Hematopoietic multipotent progenitor cell treated with erythropoietin and hydrocortisone succinate and interleukin-3 and kit ligand, for 4 days (in vitro differentiated cells): ENCODE measurements around the gene TMEM109.

Source experiments
- DNase-seq: peaks from one replicate; pipeline ENCODE4 v3.0.0-alpha.2; 2015

The TMEM109 gene, protein sequence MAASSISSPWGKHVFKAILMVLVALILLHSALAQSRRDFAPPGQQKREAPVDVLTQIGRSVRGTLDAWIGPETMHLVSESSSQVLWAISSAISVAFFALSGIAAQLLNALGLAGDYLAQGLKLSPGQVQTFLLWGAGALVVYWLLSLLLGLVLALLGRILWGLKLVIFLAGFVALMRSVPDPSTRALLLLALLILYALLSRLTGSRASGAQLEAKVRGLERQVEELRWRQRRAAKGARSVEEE

DNA sequence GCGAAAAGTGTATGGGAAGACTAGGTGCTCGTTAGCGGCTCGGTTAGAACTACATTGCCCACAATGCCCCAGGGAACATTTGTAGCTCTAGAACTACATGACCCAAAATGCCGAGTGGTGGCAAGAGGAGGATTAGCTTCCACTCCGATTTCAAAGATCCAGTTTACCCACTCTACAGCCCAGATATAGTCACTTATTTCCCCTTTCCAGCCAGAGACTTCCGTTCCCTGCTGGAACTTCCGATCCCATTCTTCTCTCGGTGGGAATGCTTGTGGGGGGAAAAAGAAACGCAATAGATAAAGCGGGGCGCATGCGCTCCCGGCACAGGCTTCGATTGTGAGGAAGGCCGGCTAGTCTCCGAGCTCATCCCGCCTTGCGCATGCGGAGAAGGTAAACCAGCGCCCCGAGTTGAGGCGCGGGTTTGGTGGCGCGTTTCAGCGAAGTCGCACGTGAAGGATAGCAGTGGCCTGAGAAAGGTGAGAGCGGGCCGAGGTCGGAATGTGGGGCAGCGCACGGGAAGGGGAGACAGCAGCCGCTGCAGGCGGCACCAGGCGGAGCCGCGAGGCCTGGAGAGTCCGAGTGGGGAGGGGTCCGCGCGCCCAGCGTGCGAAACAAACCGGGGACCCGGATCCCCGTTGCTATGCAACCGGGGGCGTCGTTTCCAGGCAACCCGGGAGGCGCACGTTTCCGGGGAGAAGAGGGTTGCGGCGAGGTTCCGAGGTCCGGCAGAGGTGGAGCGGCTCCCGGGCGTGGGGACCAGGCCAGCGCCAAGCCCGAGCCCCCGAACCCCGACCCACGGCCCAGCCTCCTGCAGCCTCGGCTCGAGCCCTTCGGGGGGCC, at the start of gene TMEM109:
TSS of gene TMEM109 (plus strand) at position 366 of the 840 bp plus-strand sequence. CDS start 5,536 bp downstream, outside the sequence.
- peak; percentile 96 for DNase-seq

DNA sequence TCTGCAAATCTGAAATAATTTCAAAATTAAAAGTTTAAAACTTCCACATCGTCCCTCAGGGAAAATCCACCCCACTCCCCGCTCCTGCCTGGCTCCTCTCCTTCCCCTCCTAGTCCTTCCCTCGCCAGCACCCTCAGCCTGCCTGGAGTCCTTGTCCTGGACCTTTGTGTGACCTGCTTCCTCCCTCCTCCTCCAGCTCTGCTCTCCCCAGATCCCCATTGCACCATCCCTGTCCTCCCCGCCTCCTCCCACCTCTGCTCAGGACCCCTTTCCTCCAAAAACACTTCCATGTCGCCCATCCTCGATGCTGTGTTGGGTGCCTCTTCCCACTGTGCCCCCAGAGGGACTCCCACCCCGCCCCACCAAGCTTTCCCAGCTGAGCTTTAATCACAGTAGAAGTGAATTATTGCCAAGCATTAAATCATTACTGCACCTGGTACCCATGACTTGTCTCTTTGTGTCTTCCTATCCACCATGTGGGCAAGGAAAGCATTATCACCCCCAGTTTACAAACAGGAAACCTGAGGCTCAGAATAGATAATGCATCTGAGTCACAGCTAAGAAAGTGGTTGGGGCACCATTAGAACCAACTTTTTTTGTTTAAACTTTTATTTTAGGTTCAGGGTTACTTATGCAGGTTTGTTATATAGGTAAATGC, 49.0 kb upstream of the TMEM109 start:
- peak; percentile 79 for DNase-seq

DNA sequence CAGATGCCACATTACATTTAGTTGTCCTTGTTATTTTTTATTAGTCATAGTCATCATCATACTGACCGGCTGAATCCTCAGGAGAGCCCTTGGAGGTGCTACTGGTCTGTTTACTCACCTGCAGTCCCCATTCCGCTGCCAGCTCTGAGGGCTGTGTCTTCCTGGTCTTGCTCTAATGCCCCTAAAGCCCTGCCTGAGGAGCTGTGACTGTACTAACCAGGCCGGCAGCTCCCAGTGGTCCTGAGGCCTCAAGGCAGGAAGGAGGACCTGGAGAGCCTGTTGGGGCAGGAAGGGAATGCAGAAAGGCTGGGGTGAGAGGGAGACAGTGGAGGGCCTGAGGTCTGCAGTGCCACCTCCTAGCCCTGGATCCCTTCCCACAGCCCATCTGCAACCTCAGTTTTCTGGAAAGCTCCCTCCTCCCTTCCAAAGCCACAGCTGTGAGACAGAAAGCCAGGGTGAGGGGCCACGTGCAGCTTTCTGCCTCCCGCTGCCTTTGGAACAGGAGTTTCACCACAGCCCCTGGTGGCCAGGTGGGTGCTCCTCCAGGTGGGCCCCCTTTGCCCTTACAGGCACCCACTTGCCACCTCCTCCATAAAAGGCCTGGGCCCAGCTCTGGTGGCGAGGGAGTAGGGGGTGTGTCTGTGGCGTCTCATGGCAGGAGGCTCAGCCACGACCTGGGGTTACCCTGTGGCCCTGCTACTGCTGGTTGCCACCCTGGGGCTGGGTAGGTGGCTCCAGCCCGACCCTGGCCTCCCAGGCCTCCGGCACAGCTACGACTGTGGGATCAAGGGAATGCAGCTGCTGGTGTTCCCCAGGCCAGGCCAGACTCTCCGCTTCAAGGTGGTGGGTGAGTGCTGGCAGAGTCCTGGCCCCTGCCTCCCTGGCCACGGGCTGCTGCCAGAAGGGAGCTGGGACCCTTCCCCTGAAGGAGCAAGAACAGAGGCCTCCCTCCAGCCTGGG, 46.8 kb upstream of the TMEM109 start, which contains the start of gene ZP1:
TSS of gene ZP1 (plus strand) at position 632 of the 960 bp plus-strand sequence. CDS start at position 652, 20 bp downstream.
- no peak for DNase-seq

DNA sequence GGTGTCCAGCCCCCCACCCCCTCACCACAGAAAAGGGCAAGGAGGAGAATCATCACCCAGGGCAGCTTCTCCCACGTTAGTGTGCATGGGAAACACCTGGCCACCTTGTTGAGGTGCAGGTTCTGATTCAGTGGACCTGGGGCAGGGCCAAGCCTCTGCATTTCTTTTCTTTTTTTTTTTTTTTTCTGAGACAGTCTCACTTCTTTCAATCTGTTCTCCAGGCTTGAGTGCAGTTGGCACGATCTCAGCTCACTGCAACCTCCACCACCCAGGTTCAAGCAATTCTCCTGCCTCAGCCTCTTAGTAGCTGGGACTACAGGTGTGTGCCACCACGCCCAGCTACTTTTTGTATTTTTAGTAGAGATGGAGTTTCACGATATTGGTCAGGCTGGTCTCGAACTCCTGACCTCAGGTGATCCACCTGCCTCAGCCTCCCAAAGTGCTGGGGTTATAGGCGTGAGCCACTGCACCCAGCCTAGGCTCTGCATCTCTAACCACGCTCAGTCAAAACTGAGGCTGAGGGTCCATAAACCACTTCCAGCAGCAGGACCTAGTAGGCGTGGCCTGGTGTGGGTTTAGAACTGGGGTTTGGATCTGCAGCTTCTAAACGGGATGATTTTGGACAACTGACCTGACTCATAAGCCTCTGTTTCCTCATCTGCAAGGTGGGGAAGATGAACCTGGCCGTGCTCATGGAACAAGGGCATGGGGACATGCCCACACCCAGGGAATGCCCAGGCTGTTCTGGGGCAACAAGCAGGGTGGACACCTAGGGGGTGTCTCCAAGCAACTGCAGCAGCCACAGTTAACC, 45.9 kb upstream of the TMEM109 start:
- DNase-seq: no peak

DNA sequence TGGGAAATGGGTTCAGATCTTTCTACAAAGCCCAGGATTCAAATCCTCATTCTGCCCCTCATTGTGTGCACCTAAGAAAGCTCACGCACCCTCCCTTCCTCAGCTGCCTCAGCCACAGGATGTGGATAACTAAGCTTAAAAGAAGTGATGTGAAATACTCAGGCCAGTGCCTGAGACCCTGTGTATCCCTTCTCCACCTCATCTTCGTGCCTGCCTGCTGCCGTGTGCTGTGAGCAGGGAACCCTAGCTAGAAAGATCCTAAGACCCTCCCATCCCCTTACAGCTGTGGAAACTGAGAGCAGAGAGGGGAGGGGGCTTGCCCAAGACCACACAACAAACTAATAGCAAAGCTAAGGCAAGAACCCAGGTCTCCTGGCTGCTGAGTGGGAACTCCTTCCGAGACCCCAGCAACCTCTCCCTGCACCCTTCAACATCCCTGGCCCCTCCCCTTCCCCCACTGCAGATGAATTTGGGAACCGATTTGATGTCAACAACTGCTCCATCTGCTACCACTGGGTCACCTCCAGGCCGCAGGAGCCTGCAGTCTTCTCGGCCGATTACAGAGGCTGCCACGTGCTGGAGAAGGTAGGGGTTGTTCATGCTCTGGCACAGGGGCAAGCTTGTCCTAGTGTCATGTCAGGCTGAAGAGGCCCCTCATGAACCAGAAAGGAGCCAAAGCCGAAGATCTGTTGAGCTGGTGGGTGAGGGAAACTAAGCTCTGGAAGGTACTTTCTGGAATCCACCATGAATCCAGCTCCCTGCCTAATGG, 45.1 kb upstream of the TMEM109 start:
- no peak for DNase-seq

DNA sequence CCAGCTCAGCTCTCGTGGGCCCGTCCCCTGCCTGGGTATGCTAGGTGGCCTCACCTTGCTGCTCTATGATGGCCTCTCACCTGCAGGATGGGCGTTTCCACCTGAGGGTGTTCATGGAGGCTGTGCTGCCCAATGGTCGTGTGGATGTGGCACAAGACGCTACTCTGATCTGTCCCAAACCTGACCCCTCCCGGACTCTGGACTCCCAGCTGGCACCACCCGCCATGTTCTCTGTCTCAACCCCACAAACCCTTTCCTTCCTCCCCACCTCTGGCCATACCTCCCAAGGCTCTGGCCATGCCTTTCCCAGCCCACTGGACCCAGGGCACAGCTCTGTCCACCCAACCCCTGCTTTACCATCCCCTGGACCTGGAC, 44.5 kb upstream of the TMEM109 start:
- no peak for DNase-seq

GRCh38 chr11:60870276-60870675, 43.7 kb upstream of the TMEM109 start:
- DNase-seq: no peak

- no peak for DNase-seq
Measured at GRCh38 chr11:60870733-60871377, 43.1 kb upstream of the TMEM109 start.

DNA sequence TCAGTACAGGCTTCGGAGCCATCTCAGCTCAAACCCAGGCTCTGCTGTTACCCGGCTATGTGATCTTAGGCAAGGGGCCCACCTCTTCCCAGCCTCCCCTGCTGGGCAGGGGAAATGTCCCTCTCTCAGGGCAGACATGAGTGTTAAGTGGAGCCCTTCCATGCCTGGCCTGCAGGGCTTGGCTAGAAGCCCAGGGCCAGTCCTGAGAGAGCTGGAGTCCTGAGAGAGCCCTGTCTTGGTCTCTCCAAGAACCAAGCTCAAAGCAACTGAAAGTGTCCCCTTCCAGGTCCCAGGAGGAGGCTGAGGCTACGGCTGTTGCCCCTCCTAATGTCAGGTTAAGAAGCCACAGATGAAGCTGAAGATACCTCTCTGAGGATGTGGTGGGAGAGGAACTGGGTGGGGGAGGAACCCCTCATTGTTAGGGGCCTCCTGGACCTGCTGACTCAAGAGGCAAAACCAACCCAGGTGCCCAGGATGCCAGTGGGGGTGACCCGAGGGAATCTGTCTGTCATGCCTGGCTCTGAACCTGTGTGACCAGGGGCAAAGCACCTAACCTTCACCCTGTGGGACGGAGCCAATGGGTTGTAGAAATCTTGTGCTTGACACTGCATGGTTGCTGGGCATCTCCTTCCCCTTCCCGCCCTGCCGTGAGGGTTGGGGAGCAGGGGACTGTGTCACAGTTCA, 42.4 kb upstream of the TMEM109 start:
- DNase-seq: no peak

- no peak for DNase-seq
Measured at GRCh38 chr11:60872124-60872960, 41.6 kb upstream of the TMEM109 start.

- DNase-seq: no peak
Measured at GRCh38 chr11:60872961-60873524, 40.9 kb upstream of the TMEM109 start.

- no peak for DNase-seq
Measured at GRCh38 chr11:60873533-60873932, 40.4 kb upstream of the TMEM109 start.

DNA sequence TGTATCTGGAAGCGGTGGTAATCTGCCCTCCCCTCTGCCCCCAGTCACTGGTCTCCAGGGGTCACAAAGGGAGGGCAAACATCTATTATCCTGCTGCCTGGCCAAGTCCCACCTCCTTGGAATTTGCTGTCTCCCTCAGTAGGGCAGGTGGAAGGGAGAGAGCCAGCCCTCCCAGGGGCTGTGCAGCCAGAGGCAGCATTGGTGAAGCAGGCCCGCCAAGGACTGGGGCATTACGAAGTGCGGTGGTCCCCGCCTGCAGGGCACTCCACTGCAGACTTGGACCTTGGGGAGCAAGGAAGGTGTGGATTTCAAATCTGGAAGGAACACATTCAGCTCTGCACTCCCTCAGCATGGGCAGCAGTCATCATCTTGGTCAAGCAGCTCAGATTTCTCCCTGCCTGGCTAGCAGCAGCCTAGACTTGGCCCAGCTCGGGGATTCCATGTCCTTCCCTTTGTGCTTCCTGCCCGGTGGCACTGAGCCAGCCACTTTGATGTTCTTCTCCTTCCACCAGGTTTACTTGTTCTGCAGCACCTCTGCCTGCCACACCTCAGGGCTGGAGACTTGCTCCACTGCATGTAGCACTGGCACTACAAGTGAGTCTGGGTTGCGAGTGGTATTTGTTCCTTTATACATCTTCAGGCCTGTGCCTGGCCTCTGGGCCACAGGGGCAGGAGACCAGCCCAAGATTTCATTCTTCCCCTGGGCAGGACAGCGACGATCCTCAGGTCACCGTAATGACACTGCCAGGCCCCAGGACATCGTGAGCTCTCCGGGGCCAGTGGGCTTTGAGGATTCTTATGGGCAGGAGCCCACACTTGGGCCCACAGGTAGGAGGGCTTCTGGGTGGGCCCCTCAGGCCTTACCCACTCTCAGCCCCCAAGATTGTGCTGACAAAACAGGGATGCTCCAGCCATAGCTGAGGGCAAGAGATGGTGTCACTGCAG, 39.3 kb upstream of the TMEM109 start:
- DNase-seq: no peak

DNA sequence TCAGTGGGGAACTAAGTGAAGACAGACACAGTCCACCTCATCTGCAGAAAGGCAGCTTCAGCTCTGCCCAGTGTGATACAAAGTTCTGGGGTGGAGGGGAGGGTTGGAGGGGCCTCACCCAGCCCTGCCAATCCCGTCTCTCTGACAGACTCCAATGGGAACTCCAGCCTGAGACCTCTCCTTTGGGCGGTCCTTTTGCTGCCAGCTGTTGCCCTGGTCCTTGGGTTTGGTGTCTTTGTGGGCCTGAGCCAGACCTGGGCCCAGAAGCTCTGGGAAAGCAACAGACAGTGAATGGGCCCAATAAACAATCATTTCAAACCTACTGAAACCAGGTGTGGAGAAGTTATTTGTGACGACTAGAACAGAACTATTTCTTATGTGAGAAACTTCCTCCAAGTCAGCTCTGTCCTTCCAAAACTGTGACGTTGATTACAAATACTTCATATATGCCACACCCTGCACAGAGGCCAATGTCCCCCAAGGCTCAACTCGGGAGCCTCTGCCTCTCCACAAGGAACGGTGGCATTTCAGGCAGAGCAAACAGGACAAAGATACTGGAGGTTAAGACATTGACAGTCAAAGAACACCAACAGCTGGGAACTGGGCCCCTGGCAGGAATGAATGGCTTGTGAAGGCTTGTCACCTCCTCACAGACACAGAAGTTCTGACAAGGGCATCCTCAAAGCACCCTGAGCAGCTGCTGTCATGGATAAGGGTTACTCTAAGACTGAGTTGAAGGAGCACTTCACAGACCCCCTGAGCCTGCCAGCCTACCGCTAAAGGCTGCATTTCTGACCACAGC, 38.4 kb upstream of the TMEM109 start:
- no peak for DNase-seq

- DNase-seq: no peak
Measured at GRCh38 chr11:60876168-60876485, 37.8 kb upstream of the TMEM109 start.
